PFSK-1 (cell line): ENCODE results near the gene SRPK2.

Source experiments
- POLR2AphosphoS5 ChIP-seq: IDR thresholded peaks from 2 replicates; pipeline ENCODE4 v1.6.1; 2012; ENCODE audit warnings: low read depth, mild to moderate bottlenecking, control low read depth, low read length, moderate library complexity
- REST ChIP-seq, 2 experiments: IDR thresholded peaks; 2 replicates each; pipeline versions ENCODE4 v1.6.1 to v1.8.0; 2011 to 2012; ENCODE audit warnings: low read depth in 2 of 2, low read length in 2 of 2, control low read depth in 1 of 2, inconsistent platforms in 1 of 2, mild to moderate bottlenecking in 1 of 2, moderate library complexity in 1 of 2; ENCODE audit not compliant: insufficient read depth in 1 of 2
- TAF1 ChIP-seq: IDR thresholded peaks from 2 replicates; pipeline ENCODE4 v1.6.1; 2012; ENCODE audit warnings: low read length, control low read depth, borderline replicate concordance; ENCODE audit not compliant: insufficient read depth

GRCh38 chr7:105224884-105225651, 163.7 kb downstream of the SRPK2 start:
- TF ChIP-seq POLR2AphosphoS5: no peak
- no peak for TF ChIP-seq TAF1
- no peak for TF ChIP-seq REST (IDR thresholded peaks at IDR 0.05; ENCODE audit: insufficient read depth in 1 of 2, low read depth in 2 of 2, low read length in 2 of 2)
